K562 (cell line): ENCODE results near the gene TIMM44. TPM values are rescaled to one million over a fixed set of nuclear protein-coding genes. Genes with fewer than 3 reads are reported as not detected.

ENCODE experiments used
- EP400 ChIP-seq: fragments of 450-650 bp; IDR thresholded peaks from 2 replicates; pipeline ENCODE4 v1.6.1; 2017; ENCODE audit warnings: antibody characterized with exemption, mild to moderate bottlenecking, moderate library complexity
- GABPB1 ChIP-seq: sonication (generic); formaldehyde crosslinking; IDR thresholded peaks from 2 replicates; pipeline ENCODE4 v1.8.0; 2022; ENCODE audit warnings: mild to moderate bottlenecking, missing genetic modification reagents
- HMG20A ChIP-seq: fragments of 450-650 bp; formaldehyde crosslinking; conservative IDR thresholded peaks from 2 replicates; pipeline ENCODE4 v1.4.0; 2020; ENCODE audit warnings: mild to moderate bottlenecking, mixed read lengths
- HSF4 ChIP-seq: fragments of 250-450 bp; sonication (Bioruptor Pico); IDR thresholded peaks from 2 replicates; pipeline ENCODE4 v2.1.2; 2022; ENCODE audit warnings: mild to moderate bottlenecking, moderate library complexity, borderline replicate concordance
- ILF3 ChIP-seq: fragments of 450-650 bp; IDR thresholded peaks from 2 replicates; pipeline ENCODE4 v1.6.1; 2018; ENCODE audit warnings: antibody characterized with exemption, mild to moderate bottlenecking, moderate library complexity, borderline replicate concordance
- JUN ChIP-seq, 2 experiments: sonication (generic) in 1 of 2; formaldehyde crosslinking in 1 of 2; IDR thresholded peaks; 2 replicates each; pipeline versions ENCODE4 v1.6.1 to v1.8.0; 2012 to 2022; ENCODE audit warnings: borderline replicate concordance in 2 of 2, mild to moderate bottlenecking in 2 of 2, improper control_type of control experiment in 1 of 2, low read depth in 1 of 2, low read length in 1 of 2, missing genetic modification reagents in 1 of 2
- JUND ChIP-seq, 2 experiments: IDR thresholded peaks; 2 replicates in 1 of 2; 3 replicates in 1 of 2; pipeline ENCODE4 v1.6.1; 2011; ENCODE audit warnings: borderline replicate concordance in 2 of 2, low read depth in 2 of 2, low read length in 2 of 2, improper control_type of control experiment in 1 of 2, missing biosample characterization in 1 of 2, missing genetic modification characterization in 1 of 2, missing genetic modification reagents in 1 of 2
- LCOR ChIP-seq: sonication (generic); formaldehyde crosslinking; IDR thresholded peaks from 2 replicates; pipeline ENCODE4 v1.8.0; 2022; ENCODE audit warnings: mild to moderate bottlenecking, missing genetic modification reagents
- MBD2 ChIP-seq: sonication (generic); IDR thresholded peaks from 2 replicates; pipeline ENCODE4 v1.6.1; 2016; ENCODE audit warnings: low read depth, borderline replicate concordance
- MCM2 ChIP-seq: fragments of 450-650 bp; IDR thresholded peaks from 2 replicates; pipeline ENCODE4 v1.6.1; 2017; ENCODE audit warnings: low read depth, mild to moderate bottlenecking
- NFE2 ChIP-seq: IDR thresholded peaks from 2 replicates; pipeline ENCODE4 v1.6.1; 2014; ENCODE audit warnings: antibody characterized with exemption, low read depth
- POLR2B ChIP-seq: fragments of 450-650 bp; IDR thresholded peaks from 2 replicates; pipeline ENCODE4 v1.6.1; 2018; ENCODE audit warnings: low read depth; ENCODE audit not compliant: partially characterized antibody
- RBM17 ChIP-seq: fragments of 200-400 bp; formaldehyde crosslinking; IDR thresholded peaks from 2 replicates; pipeline ENCODE4 v1.6.1; 2017; ENCODE audit warnings: low read depth, mild to moderate bottlenecking, low read length, borderline replicate concordance
- RBM39 ChIP-seq: fragments of 200-400 bp; formaldehyde crosslinking; optimal IDR thresholded peaks from 2 replicates; pipeline ENCODE3; 2018; ENCODE audit warnings: low read depth, low read length
- SUPT5H ChIP-seq: fragments of 450-650 bp; IDR thresholded peaks from 2 replicates; pipeline ENCODE4 v1.6.1; 2016
- ZBTB17 ChIP-seq: fragments of 450-650 bp; formaldehyde crosslinking; IDR thresholded peaks from 2 replicates; pipeline ENCODE4 v1.4.0; 2020; ENCODE audit warnings: mild to moderate bottlenecking
- ZFPM2 ChIP-seq: fragments of 250-450 bp; sonication (Bioruptor Pico); IDR thresholded peaks from 2 replicates; pipeline ENCODE4 v1.5.1; 2022; ENCODE audit warnings: mild to moderate bottlenecking
- ZNF584 ChIP-seq: fragments of 200-800 bp; sonication (Bioruptor generic); IDR thresholded peaks from 2 replicates; pipeline ENCODE4 v1.6.1; 2016; ENCODE audit warnings: low read depth, mild to moderate bottlenecking, missing genetic modification characterization, missing compliant biosample characterization
- ZNF586 ChIP-seq: fragments of 450-650 bp; formaldehyde crosslinking; conservative IDR thresholded peaks from 2 replicates; pipeline ENCODE4 v1.4.0; 2020; ENCODE audit warnings: mild to moderate bottlenecking, moderate library complexity
- ZNF717 ChIP-seq: fragments of 250-450 bp; sonication (Bioruptor Pico); IDR thresholded peaks from 2 replicates; pipeline ENCODE4 v1.5.0; 2021
- polyA plus RNA-seq, 8 experiments: library from polyadenylated mRNA; depleted of rRNA in 4 of 8; stranded (reverse) in 5 of 8; unstranded in 3 of 8; fragments of >200 nt; fragmentation: Nextera tagmentation in 2 of 8; fragmentation: Illumina TruSeq in 1 of 8; extraction: Ambion mirVana in 2 of 8; extraction: Trizol in 1 of 8; gene quantifications; 2 replicates each; pipeline versions ENCODE4 v1.2.1 to v1.2.3, GENCODE V29; 2011 to 2014; ENCODE audit warnings: inconsistent platforms in 1 of 8, missing spikeins in 1 of 8
- total RNA-seq, 7 experiments: library from RNA; depleted of rRNA in 6 of 7; stranded (reverse); fragments of >200 nt in 6 of 7; fragmentation: Illumina TruSeq in 2 of 7; extraction: Trizol in 2 of 7; gene quantifications; 2 replicates each; pipeline versions ENCODE4 v1.2.1 to v1.2.3, GENCODE V29; 2011 to 2021; ENCODE audit warnings: low replicate concordance in 1 of 7
- TF ChIP-seq, protein P1 (sequence below): sonication (generic); formaldehyde crosslinking; IDR thresholded peaks from 2 replicates; pipeline ENCODE4 v1.8.0; 2023; ENCODE audit warnings: missing genetic modification reagents, mild to moderate bottlenecking, borderline replicate concordance
- TF ChIP-seq, protein P2 (sequence below): sonication (generic); formaldehyde crosslinking; IDR thresholded peaks from 2 replicates; pipeline ENCODE4 v1.8.0; 2022; ENCODE audit warnings: mild to moderate bottlenecking, low read depth, missing genetic modification reagents

The TIMM44 gene
- total and polyA plus RNA-seq, 9 of the 15 experiments (the other 6 are each of a cell fraction or from before 2014, with no cell fraction given): 10.3 to 231 (median 89.3) TPM

- TF ChIP-seq HSF4 (CRISPR knock-in tag) (no peak), JUND (IDR thresholded peaks at IDR 0.05; ENCODE audit: borderline replicate concordance, low read depth, low read length) (peak; percentile 94), JUND (tag; IDR thresholded peaks at IDR 0.05; ENCODE audit: borderline replicate concordance, low read depth, low read length) (peak; percentile 37; the same call in 1 of the 3 replicates), RBM17 (no peak), EP400 (peak; percentile 97), GABPB1 (CRISPR knock-in tag) (peak; percentile 64), ILF3 (peak; percentile 35; the same call in 1 of the 2 replicates), MCM2 (no peak), ZNF584 (no peak), SUPT5H (peak; percentile 93), ZNF586 (CRISPR knock-in tag) (0 out of 2 replicates have a peak, but pooled peaks have one; percentile 7), RBM39 (no peak), MBD2 (peak; percentile 90), LCOR (peak; percentile 91), HMG20A (0 out of 2 replicates have a peak, but pooled peaks have one; percentile 35), ZBTB17 (0 out of 2 replicates have a peak, but pooled peaks have one; percentile 29), NFE2 (0 out of 2 replicates have a peak, but pooled peaks have one; percentile 2), POLR2B (peak; percentile 74), ZNF717 (no peak), JUN (IDR thresholded peaks at IDR 0.05; ENCODE audit: borderline replicate concordance, low read depth, low read length) (peak; percentile 57; the same call in 1 of the 2 replicates), JUN (CRISPR knock-in tag; IDR thresholded peaks at IDR 0.05; ENCODE audit: borderline replicate concordance) (peak; percentile 92; the same call in 1 of the 2 replicates), ZFPM2 (CRISPR knock-in tag) (no peak)
- TF ChIP-seq, protein P1, sequence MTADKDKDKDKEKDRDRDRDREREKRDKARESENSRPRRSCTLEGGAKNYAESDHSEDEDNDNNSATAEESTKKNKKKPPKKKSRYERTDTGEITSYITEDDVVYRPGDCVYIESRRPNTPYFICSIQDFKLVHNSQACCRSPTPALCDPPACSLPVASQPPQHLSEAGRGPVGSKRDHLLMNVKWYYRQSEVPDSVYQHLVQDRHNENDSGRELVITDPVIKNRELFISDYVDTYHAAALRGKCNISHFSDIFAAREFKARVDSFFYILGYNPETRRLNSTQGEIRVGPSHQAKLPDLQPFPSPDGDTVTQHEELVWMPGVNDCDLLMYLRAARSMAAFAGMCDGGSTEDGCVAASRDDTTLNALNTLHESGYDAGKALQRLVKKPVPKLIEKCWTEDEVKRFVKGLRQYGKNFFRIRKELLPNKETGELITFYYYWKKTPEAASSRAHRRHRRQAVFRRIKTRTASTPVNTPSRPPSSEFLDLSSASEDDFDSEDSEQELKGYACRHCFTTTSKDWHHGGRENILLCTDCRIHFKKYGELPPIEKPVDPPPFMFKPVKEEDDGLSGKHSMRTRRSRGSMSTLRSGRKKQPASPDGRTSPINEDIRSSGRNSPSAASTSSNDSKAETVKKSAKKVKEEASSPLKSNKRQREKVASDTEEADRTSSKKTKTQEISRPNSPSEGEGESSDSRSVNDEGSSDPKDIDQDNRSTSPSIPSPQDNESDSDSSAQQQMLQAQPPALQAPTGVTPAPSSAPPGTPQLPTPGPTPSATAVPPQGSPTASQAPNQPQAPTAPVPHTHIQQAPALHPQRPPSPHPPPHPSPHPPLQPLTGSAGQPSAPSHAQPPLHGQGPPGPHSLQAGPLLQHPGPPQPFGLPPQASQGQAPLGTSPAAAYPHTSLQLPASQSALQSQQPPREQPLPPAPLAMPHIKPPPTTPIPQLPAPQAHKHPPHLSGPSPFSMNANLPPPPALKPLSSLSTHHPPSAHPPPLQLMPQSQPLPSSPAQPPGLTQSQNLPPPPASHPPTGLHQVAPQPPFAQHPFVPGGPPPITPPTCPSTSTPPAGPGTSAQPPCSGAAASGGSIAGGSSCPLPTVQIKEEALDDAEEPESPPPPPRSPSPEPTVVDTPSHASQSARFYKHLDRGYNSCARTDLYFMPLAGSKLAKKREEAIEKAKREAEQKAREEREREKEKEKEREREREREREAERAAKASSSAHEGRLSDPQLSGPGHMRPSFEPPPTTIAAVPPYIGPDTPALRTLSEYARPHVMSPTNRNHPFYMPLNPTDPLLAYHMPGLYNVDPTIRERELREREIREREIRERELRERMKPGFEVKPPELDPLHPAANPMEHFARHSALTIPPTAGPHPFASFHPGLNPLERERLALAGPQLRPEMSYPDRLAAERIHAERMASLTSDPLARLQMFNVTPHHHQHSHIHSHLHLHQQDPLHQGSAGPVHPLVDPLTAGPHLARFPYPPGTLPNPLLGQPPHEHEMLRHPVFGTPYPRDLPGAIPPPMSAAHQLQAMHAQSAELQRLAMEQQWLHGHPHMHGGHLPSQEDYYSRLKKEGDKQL (CRISPR knock-in tag): no peak
- TF ChIP-seq, protein P2, sequence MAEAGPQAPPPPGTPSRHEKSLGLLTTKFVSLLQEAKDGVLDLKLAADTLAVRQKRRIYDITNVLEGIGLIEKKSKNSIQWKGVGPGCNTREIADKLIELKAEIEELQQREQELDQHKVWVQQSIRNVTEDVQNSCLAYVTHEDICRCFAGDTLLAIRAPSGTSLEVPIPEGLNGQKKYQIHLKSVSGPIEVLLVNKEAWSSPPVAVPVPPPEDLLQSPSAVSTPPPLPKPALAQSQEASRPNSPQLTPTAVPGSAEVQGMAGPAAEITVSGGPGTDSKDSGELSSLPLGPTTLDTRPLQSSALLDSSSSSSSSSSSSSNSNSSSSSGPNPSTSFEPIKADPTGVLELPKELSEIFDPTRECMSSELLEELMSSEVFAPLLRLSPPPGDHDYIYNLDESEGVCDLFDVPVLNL: 0 out of 2 replicates have a peak, but pooled peaks have one; percentile 29
Measured at GRCh38 chr19:7943444-7944176, at the start of gene TIMM44 (continued).
